DND-41 (cell line): ENCODE results near the gene SCN2A.

Source experiments
- ATAC-seq: fragments of 200-7000 bp; cut with Tn5 transposase; 3 replicates; pipeline ENCODE4 v1.9.1; 2021; ENCODE audit warnings: low read depth; ENCODE audit not compliant: insufficient read depth
- DNase-seq: peaks from one replicate; pipeline ENCODE4 v3.0.0-alpha.2; 2020
- H2AFZ ChIP-seq: 2 replicates; pipeline ENCODE4 v1.6.0; 2012; ENCODE audit warnings: low read depth, low read length
- H3K27ac ChIP-seq: 2 replicates; pipeline ENCODE4 v1.5.1; 2012; ENCODE audit warnings: low read length, inconsistent platforms
- H3K27me3 ChIP-seq: fragments of 200-600 bp; sonication (generic); 2 replicates; pipeline ENCODE4 v1.6.0; 2012; ENCODE audit warnings: low read length, mild to moderate bottlenecking, inconsistent platforms; ENCODE audit not compliant: insufficient read depth, poor library complexity
- H3K36me3 ChIP-seq: 2 replicates; pipeline ENCODE4 v1.5.1; 2012; ENCODE audit warnings: low read length, inconsistent platforms; ENCODE audit not compliant: insufficient read depth
- H3K4me1 ChIP-seq: 2 replicates; pipeline ENCODE4 v1.5.1; 2012; ENCODE audit warnings: mild to moderate bottlenecking, low read length; ENCODE audit not compliant: insufficient read depth
- H3K4me2 ChIP-seq: 2 replicates; pipeline ENCODE4 v1.6.0; 2012; ENCODE audit warnings: mild to moderate bottlenecking, moderate library complexity, low read length, inconsistent platforms; ENCODE audit not compliant: insufficient read depth
- H3K4me3 ChIP-seq, 2 experiments: fragments of 200-600 bp in 1 of 2; shearing (Covaris generic) in 1 of 2; 2 replicates each; pipeline ENCODE4 v1.5.1; 2012 to 2016; ENCODE audit warnings: inconsistent platforms in 2 of 2, low read length in 2 of 2, mild to moderate bottlenecking in 2 of 2, low read depth in 1 of 2, moderate library complexity in 1 of 2
- H3K79me2 ChIP-seq: 2 replicates; pipeline ENCODE4 v1.6.0; 2012; ENCODE audit warnings: low read length, inconsistent platforms; ENCODE audit not compliant: insufficient read depth
- H3K9ac ChIP-seq: 2 replicates; pipeline ENCODE4 v1.6.0; 2012; ENCODE audit warnings: low read depth, mild to moderate bottlenecking, inconsistent platforms, low read length, moderate library complexity
- H3K9me3 ChIP-seq: 2 replicates; pipeline ENCODE4 v1.5.1; 2012; ENCODE audit warnings: low read length, moderate library complexity, mild to moderate bottlenecking, inconsistent platforms; ENCODE audit not compliant: insufficient read depth, severe bottlenecking
- H4K20me1 ChIP-seq: 2 replicates; pipeline ENCODE4 v1.6.0; 2012; ENCODE audit warnings: low read length; ENCODE audit not compliant: insufficient read depth
- CTCF ChIP-seq: IDR thresholded peaks from 2 replicates; pipeline ENCODE4 v1.5.1; 2012; ENCODE audit warnings: borderline replicate concordance, low read length, moderate library complexity, mild to moderate bottlenecking; ENCODE audit not compliant: poor library complexity, severe bottlenecking; ENCODE audit errors: extremely low read depth
- EZH2 ChIP-seq: IDR thresholded peaks from 3 replicates; pipeline ENCODE4 v1.6.1; 2012; ENCODE audit warnings: borderline replicate concordance, low read depth, mild to moderate bottlenecking, moderate library complexity, low read length, inconsistent platforms; ENCODE audit not compliant: severe bottlenecking

SCN2A gene

GRCh38 chr2:165208094-165208493, 31.1 kb upstream of the SCN2A start:
- Histone ChIP-seq H3K4me1 (peaks cover 15% of the 10 kb centered on the region), H3K9ac (no peak overlapping the region), H3K4me3 (no peak overlapping the region), H2AFZ (no peak overlapping the region), H3K36me3 (no peaks in the 10 kb centered on the region), H3K4me2 (no peak overlapping the region), H3K9me3 (no peaks in the 10 kb centered on the region), H4K20me1 (no peaks in the 10 kb centered on the region), H3K79me2 (no peaks in the 10 kb centered on the region), H3K27me3 (no peaks in the 10 kb centered on the region), H3K27ac (no peak overlapping the region)
- TF ChIP-seq CTCF (no peak), EZH2 (no peak)
- DNase-seq (no peak), ATAC-seq (no peak)

- Histone ChIP-seq H3K27ac (no peak overlapping the region), H2AFZ (no peak overlapping the region), H3K9ac (no peak overlapping the region), H3K4me1 (no peaks in the 10 kb centered on the region), H3K9me3 (no peaks in the 10 kb centered on the region), H3K79me2 (no peaks in the 10 kb centered on the region), H3K4me2 (no peak overlapping the region), H4K20me1 (no peaks in the 10 kb centered on the region), H3K36me3 (no peaks in the 10 kb centered on the region), H3K4me3 (no peak overlapping the region), H3K27me3 (no peaks in the 10 kb centered on the region)
- no peak for DNase-seq
- no peak for ATAC-seq
- TF ChIP-seq CTCF (no peak), EZH2 (no peak)
These were observed 25.1 kb upstream of the SCN2A start for GRCh38 chr2:165214093-165214492.

GRCh38 chr2:165219481-165219880, 19.7 kb upstream of the SCN2A start:
- Histone ChIP-seq H3K36me3 (no peaks in the 10 kb centered on the region), H3K4me1 (no peaks in the 10 kb centered on the region), H4K20me1 (no peaks in the 10 kb centered on the region), H3K27me3 (no peaks in the 10 kb centered on the region), H3K27ac (no peak overlapping the region), H3K79me2 (no peaks in the 10 kb centered on the region), H3K9me3 (no peaks in the 10 kb centered on the region), H2AFZ (no peak overlapping the region), H3K9ac (no peak overlapping the region), H3K4me2 (no peak overlapping the region), H3K4me3 (no peak overlapping the region)
- TF ChIP-seq EZH2 (no peak), CTCF (no peak)
- no peak for DNase-seq
- no peak for ATAC-seq

DNA sequence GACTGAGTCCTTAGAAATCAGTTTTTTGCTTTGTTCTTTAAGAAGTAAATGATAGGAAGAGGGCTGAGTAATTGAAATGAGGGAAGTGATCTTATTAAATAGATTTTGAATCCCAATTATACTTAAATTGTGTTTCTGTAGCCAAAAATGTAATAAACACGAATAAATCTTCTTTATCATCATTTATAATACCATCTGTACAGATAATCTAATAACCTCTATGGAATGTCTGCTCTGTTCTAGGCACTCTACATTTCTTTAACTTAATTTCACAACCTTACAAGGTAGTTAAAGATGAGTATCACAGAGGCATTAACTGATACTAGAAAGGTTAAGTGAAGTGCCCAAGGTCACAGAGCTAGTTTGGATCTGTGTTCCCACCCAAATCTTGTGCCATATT, 14.3 kb upstream of the SCN2A start:
- no peak overlapping the region for H3K9ac ChIP-seq
- H3K9me3 ChIP-seq: no peaks in the 10 kb centered on the region
- no peaks in the 10 kb centered on the region for H3K79me2 ChIP-seq
- no peak for TF ChIP-seq CTCF
- no peak for TF ChIP-seq EZH2
- H2AFZ ChIP-seq: no peak overlapping the region
- H4K20me1 ChIP-seq: no peaks in the 10 kb centered on the region
- no peaks in the 10 kb centered on the region for H3K4me1 ChIP-seq
- H3K4me3 ChIP-seq: no peak overlapping the region
- no peak for ATAC-seq
- no peak for DNase-seq
- H3K27me3 ChIP-seq: no peaks in the 10 kb centered on the region
- H3K27ac ChIP-seq: no peak overlapping the region
- H3K36me3 ChIP-seq: no peaks in the 10 kb centered on the region
- no peak overlapping the region for H3K4me2 ChIP-seq
